ENCODE data around the gene CCDC68.
"Not testable (repeated sequence)": the region's sequence is repeated elsewhere in the genome, so short reads cannot be mapped to it uniquely, and the experiment has no call there.

The CCDC68 gene

GRCh38 chr18:54958704-54959625 is at the start of gene CCDC68:
CCDC68 (minus strand) TSS chr18:54959461; CDS start chr18:54942791, 16,670 bp downstream.
- DNase-seq: no peak

GRCh38 chr18:55007602-55008001 is 48.3 kb upstream of the CCDC68 start:
- no peak for DNase-seq

GRCh38 chr18:55003695-55004094 is 44.4 kb upstream of the CCDC68 start:
- no peak for DNase-seq

GRCh38 chr18:55002261-55002660 is 43.0 kb upstream of the CCDC68 start:
- DNase-seq: no peak

GRCh38 chr18:55001394-55002024 is 42.2 kb upstream of the CCDC68 start:
- no peak for DNase-seq

GRCh38 chr18:55000529-55000928 is 41.3 kb upstream of the CCDC68 start:
- DNase-seq: no peak

- DNase-seq: no peak
Measured at GRCh38 chr18:54999016-54999415, 39.8 kb upstream of the CCDC68 start.

GRCh38 chr18:54995421-54996143 is 36.3 kb upstream of the CCDC68 start:
- DNase-seq: no peak

- no peak for DNase-seq
Measured at GRCh38 chr18:54991981-54992380, 32.7 kb upstream of the CCDC68 start.

- DNase-seq: no peak
Measured at GRCh38 chr18:54984908-54985307, 25.6 kb upstream of the CCDC68 start.

GRCh38 chr18:54983791-54984190 is 24.5 kb upstream of the CCDC68 start:
- DNase-seq: no peak

- DNase-seq: no peak
Measured at GRCh38 chr18:54983041-54983686, 23.9 kb upstream of the CCDC68 start.

GRCh38 chr18:54981076-54981475 is 21.8 kb upstream of the CCDC68 start:
- DNase-seq: no peak

GRCh38 chr18:54975598-54975997 is 16.3 kb upstream of the CCDC68 start:
- DNase-seq: no peak

- DNase-seq: no peak
Measured at GRCh38 chr18:54973046-54973445, 13.8 kb upstream of the CCDC68 start.

- no peak for DNase-seq
Measured at GRCh38 chr18:54968807-54969206, 9.5 kb upstream of the CCDC68 start.

GRCh38 chr18:54968237-54968636 is 9.0 kb upstream of the CCDC68 start:
- DNase-seq: not testable (repeated sequence)

GRCh38 chr18:54967786-54968185 is 8.5 kb upstream of the CCDC68 start:
- DNase-seq: no peak

- no peak for DNase-seq
Measured at GRCh38 chr18:54964741-54965140, 5.5 kb upstream of the CCDC68 start.

- no peak for DNase-seq
Measured at GRCh38 chr18:54962919-54963645, 3.8 kb upstream of the CCDC68 start.

GRCh38 chr18:54961868-54962267 is 2.6 kb upstream of the CCDC68 start:
- no peak for DNase-seq

GRCh38 chr18:54961016-54961423 is 1.8 kb upstream of the CCDC68 start:
- no peak for DNase-seq
